Endodermal cell (in vitro differentiated cells): Measurements from ENCODE around the gene NPLOC4. TPM values are rescaled to one million over a fixed set of nuclear protein-coding genes. Genes with fewer than 3 reads are reported as not detected.

ENCODE experiments used
- DNase-seq: peaks from one replicate; pipeline ENCODE4 v3.0.0-alpha.2; 2017
- H3K27ac ChIP-seq: 2 replicates; pipeline ENCODE4 v1.5.1; 2013; ENCODE audit warnings: mild to moderate bottlenecking, low read depth, low read length, moderate library complexity
- H3K27me3 ChIP-seq: 2 replicates; pipeline ENCODE4 v1.6.1; 2013; ENCODE audit warnings: mild to moderate bottlenecking, low read length, moderate library complexity; ENCODE audit not compliant: insufficient read depth, control insufficient read depth, poor library complexity, severe bottlenecking
- H3K36me3 ChIP-seq: 2 replicates; pipeline ENCODE4 v1.7.0; 2013; ENCODE audit warnings: mild to moderate bottlenecking, low read length, moderate library complexity; ENCODE audit not compliant: control insufficient read depth, insufficient read depth
- H3K4me1 ChIP-seq: one replicate; pipeline ENCODE4 v1.7.0; 2013; ENCODE audit warnings: low read length; ENCODE audit not compliant: control insufficient read depth, insufficient read depth
- H3K4me3 ChIP-seq: 2 replicates; pipeline ENCODE4 v1.5.1; 2013; ENCODE audit warnings: mild to moderate bottlenecking, low read length, moderate library complexity
- H3K9ac ChIP-seq: 2 replicates; pipeline ENCODE4 v1.6.1; 2013; ENCODE audit warnings: mild to moderate bottlenecking, low read length, moderate library complexity; ENCODE audit not compliant: poor library complexity, severe bottlenecking; ENCODE audit errors: extremely low read depth
- H3K9me3 ChIP-seq: 2 replicates; pipeline ENCODE4 v1.6.1; 2013; ENCODE audit warnings: mild to moderate bottlenecking, low read length, moderate library complexity; ENCODE audit not compliant: control insufficient read depth
- H3K27ac Mint-ChIP-seq: 2 replicates; pipeline ENCODE4 v1.8.0; 2020; ENCODE audit warnings: mixed read lengths
- H3K27me3 Mint-ChIP-seq: 2 replicates; pipeline ENCODE4 v1.8.0; 2021; ENCODE audit warnings: mild to moderate bottlenecking, mixed read lengths; ENCODE audit not compliant: insufficient read depth
- H3K36me3 Mint-ChIP-seq: 2 replicates; pipeline ENCODE4 v1.8.0; 2020; ENCODE audit warnings: low read depth, mixed read lengths
- H3K4me1 Mint-ChIP-seq: 2 replicates; pipeline ENCODE4 v1.8.0; 2020; ENCODE audit warnings: mixed read lengths
- H3K4me3 Mint-ChIP-seq: 2 replicates; pipeline ENCODE4 v1.8.0; 2020; ENCODE audit warnings: mild to moderate bottlenecking, moderate library complexity, mixed read lengths
- H3K9me3 Mint-ChIP-seq: 2 replicates; pipeline ENCODE4 v1.8.0; 2020; ENCODE audit warnings: mild to moderate bottlenecking, mixed read lengths
- CTCF ChIP-seq: fragments of 200-600 bp; sonication (generic); conservative IDR thresholded peaks from 2 replicates; pipeline ENCODE4 v1.5.0; 2021; ENCODE audit warnings: antibody characterized with exemption, mild to moderate bottlenecking
- WGBS, 2 experiments: methylation state at CpG; one replicate each; pipeline versions ENCODE4 v1.1.5 to v1.1.7; 2013; ENCODE audit warnings: missing lambda C conversion rate in 2 of 2, mixed read lengths in 1 of 2; ENCODE audit not compliant: insufficient coverage in 1 of 2, insufficient read length in 1 of 2; 5-methylcytosine and 5-hydroxymethylcytosine counted together
- total RNA-seq, 2 donors: library from RNA; stranded (reverse); fragmentation: NEBNext Ultra II Directional in 1 of 2; extraction: Animal tissue kit (Norgen Biotek cat#: 25700) in 1 of 2; gene quantifications; 2 replicates in 1 of 2; 3 replicates in 1 of 2; pipeline ENCODE4 v1.2.1, GENCODE V29; 2021

NPLOC4 gene
- total RNA-seq, 2 donors from 2014 or later, result 113 to 118 TPM

GRCh38 chr17:81527591-81528383 lies 109.1 kb downstream of the NPLOC4 start, which contains the start of gene FSCN2:
TSS of gene FSCN2 (plus strand) at chr17:81528377. CDS start at chr17:81528532, 155 bp downstream.
- 88 to 90% methylated on average over 25 to 42 of the region's 42 CpGs for WGBS, 2 experiments
- no peaks in the 10 kb centered on the region for H3K9me3 Mint-ChIP-seq
- peaks cover 24% of the 10 kb centered on the region for H3K27me3 Mint-ChIP-seq
- Histone ChIP-seq H3K4me1 (no peaks in the 10 kb centered on the region), H3K9ac (no peak within 1 kb of the TSS), H3K4me3 (no peak within 1 kb of the TSS), H3K36me3 (no peaks in the 10 kb centered on the region), H3K9me3 (no peaks in the 10 kb centered on the region), H3K27me3 (no peaks in the 10 kb centered on the region), H3K27ac (no peak within 1 kb of the TSS)
- DNase-seq, result no peak
- H3K4me3 Mint-ChIP-seq, result no peak within 1 kb of the TSS
- H3K4me1 Mint-ChIP-seq, result peaks cover 2% of the 10 kb centered on the region
- TF ChIP-seq CTCF, result no peak
- H3K36me3 Mint-ChIP-seq, result no peaks in the 10 kb centered on the region
- H3K27ac Mint-ChIP-seq, result no peak within 1 kb of the TSS

GRCh38 chr17:81526662-81527571 lies 110.0 kb downstream of the NPLOC4 start:
- Histone ChIP-seq H3K4me3 (no peak overlapping the region), H3K27me3 (no peaks in the 10 kb centered on the region), H3K9ac (no peak overlapping the region), H3K36me3 (no peaks in the 10 kb centered on the region), H3K27ac (no peak overlapping the region), H3K9me3 (no peaks in the 10 kb centered on the region), H3K4me1 (no peaks in the 10 kb centered on the region)
- H3K4me3 Mint-ChIP-seq, result no peak overlapping the region
- H3K27me3 Mint-ChIP-seq, result peaks cover 32% of the 10 kb centered on the region
- no peaks in the 10 kb centered on the region for H3K36me3 Mint-ChIP-seq
- peaks cover 2% of the 10 kb centered on the region for H3K4me1 Mint-ChIP-seq
- no peaks in the 10 kb centered on the region for H3K9me3 Mint-ChIP-seq
- TF ChIP-seq CTCF, result no peak
- 93 to 94% methylated on average over 9 to 21 of the region's 21 CpGs for WGBS, 2 experiments
- no peak overlapping the region for H3K27ac Mint-ChIP-seq
- DNase-seq, result no peak

- H3K27ac Mint-ChIP-seq, result no peak overlapping the region
- Histone ChIP-seq H3K9me3 (no peaks in the 10 kb centered on the region), H3K4me3 (no peak overlapping the region), H3K27me3 (peaks cover 8% of the 10 kb centered on the region), H3K4me1 (peaks cover 3% of the 10 kb centered on the region), H3K9ac (no peak overlapping the region), H3K36me3 (no peaks in the 10 kb centered on the region), H3K27ac (no peak overlapping the region)
- peaks cover 2% of the 10 kb centered on the region for H3K4me1 Mint-ChIP-seq
- H3K4me3 Mint-ChIP-seq, result no peak overlapping the region
- TF ChIP-seq CTCF, result no peak
- no peaks in the 10 kb centered on the region for H3K9me3 Mint-ChIP-seq
- no peaks in the 10 kb centered on the region for H3K36me3 Mint-ChIP-seq
- 95 to 100% methylated on average over 4 to 8 of the region's 8 CpGs for WGBS, 2 experiments
- DNase-seq, result no peak
- peaks cover 49% of the 10 kb centered on the region for H3K27me3 Mint-ChIP-seq
Observed at GRCh38 chr17:81524865-81525159, 112.1 kb downstream of the NPLOC4 start.
